Measurements from ENCODE around the gene PIGN. TPM values are rescaled to one million over a fixed set of nuclear protein-coding genes. Genes with fewer than 3 reads are reported as not detected.

PIGN gene
- total RNA-seq, 1 experiment from 2014 or later = 30.9 TPM

DNA sequence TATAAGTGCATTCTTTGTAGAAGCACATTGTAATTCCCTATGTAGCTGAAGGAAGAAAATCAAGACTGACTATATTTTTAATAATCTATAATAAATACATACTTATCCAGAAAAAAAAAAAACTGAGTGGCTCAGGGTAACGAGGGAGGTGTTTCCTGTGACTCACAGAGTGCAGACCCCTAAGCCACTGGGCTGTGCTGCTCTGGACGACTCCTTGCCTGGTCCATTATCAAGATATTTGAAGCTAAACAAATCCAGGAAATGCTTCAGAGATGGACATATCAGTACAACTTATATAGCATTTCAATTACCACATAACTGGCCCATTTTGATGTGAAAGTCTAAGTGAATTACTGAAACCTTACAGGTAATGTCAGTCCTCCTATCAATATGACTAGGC is 80.6 kb downstream of the PIGN start:
- Histone ChIP-seq H3K23me2 (ENCODE audit: insufficient read length, low read depth, low read length, poor library complexity, severe bottlenecking) (no peaks in the 10 kb centered on the region), H3T11ph (ENCODE audit: low read length) (no peak overlapping the region), H3K14ac (ENCODE audit: insufficient read depth, low read length) (no peak overlapping the region), H3K4ac (ENCODE audit: low read depth, low read length) (no peak overlapping the region), H4K20me1 (ENCODE audit: control insufficient read depth, insufficient read depth, insufficient read length) (no peaks in the 10 kb centered on the region), H3K79me2 (ENCODE audit: insufficient read depth, low read length) (no peaks in the 10 kb centered on the region), H2AFZ (ENCODE audit: low read length) (no peak overlapping the region), H3K9me3 (ENCODE audit: control insufficient read depth, low read depth, low read length) (no peaks in the 10 kb centered on the region), H2BK5ac (ENCODE audit: insufficient read length, low read length) (no peak overlapping the region), H3K9ac (ENCODE audit: extremely low read depth, insufficient read length, low read length) (no peak overlapping the region), H2BK20ac (ENCODE audit: low read depth, low read length, poor library complexity, severe bottlenecking) (no peak overlapping the region), H2AK5ac (ENCODE audit: insufficient read length, low read length) (no peak overlapping the region), H3K18ac (ENCODE audit: insufficient read length, low read depth, low read length) (no peak overlapping the region), H4K8ac (replicated peaks; ENCODE audit: insufficient read length, low read depth, low read length) (no peak overlapping the region), H2BK12ac (ENCODE audit: insufficient read length, low read depth, low read length) (no peak overlapping the region), H3K27me3 (ENCODE audit: insufficient read depth, low read length) (no peaks in the 10 kb centered on the region), H3K27ac (ENCODE audit: insufficient read length, low read depth, low read length) (no peak overlapping the region), H2BK120ac (ENCODE audit: low read depth, low read length, poor library complexity, severe bottlenecking) (no peak overlapping the region), H3K4me1 (ENCODE audit: insufficient read depth, low read length) (no peaks in the 10 kb centered on the region), H4K91ac (ENCODE audit: insufficient read length, low read depth, low read length) (no peak overlapping the region), H3K23ac (ENCODE audit: insufficient read length, low read depth, low read length) (no peak overlapping the region), H2BK15ac (ENCODE audit: low read depth, low read length) (no peak overlapping the region), H3K4me2 (ENCODE audit: insufficient read depth, insufficient read length, low read length) (no peak overlapping the region), H3K56ac (ENCODE audit: insufficient read length, low read depth, low read length) (no peak overlapping the region), H3K79me1 (ENCODE audit: insufficient read depth, low read depth, low read length, poor library complexity, severe bottlenecking) (no peaks in the 10 kb centered on the region), H4K5ac (ENCODE audit: insufficient read length, low read depth, low read length) (no peak overlapping the region)
- H3K36me3 Mint-ChIP-seq (ENCODE audit: insufficient read depth in 1 of 3, low read depth in 3 of 3) = peaks cover 0 to 2% (median 0%) of the 10 kb centered on the region in 3 experiments; a peak in 1 of 7 replicates
- H3K4me1 Mint-ChIP-seq = peaks cover 7% of the 10 kb centered on the region in 2 experiments
- H3K4me3 Mint-ChIP-seq = no peak overlapping the region
- no peaks in the 10 kb centered on the region for H3K9me3 Mint-ChIP-seq
- no peak for TF ChIP-seq CTCF (conservative IDR thresholded peaks at IDR 0.05)
- no CpG with 5 or more reads among the region's 2 CpGs for WGBS (ENCODE audit: extremely low coverage, insufficient read length, low lambda C conversion rate)
- no peak for DNase-seq
- no peaks in the 10 kb centered on the region for H3K27me3 Mint-ChIP-seq (ENCODE audit: low read depth)
- H3K27ac Mint-ChIP-seq = no peak overlapping the region; a peak in 1 of 7 replicates

Measured in H9 (cell line).